ENCODE measurements around the gene COL5A3.

COL5A3 gene

GRCh38 chr19:10013834-10014618 lies 3.7 kb upstream of the COL5A3 start:
- in situ Hi-C loops (cut with HindIII; ENCODE audit: low sequenced_read_pairs), result no loop called here
- DNase-seq (ENCODE audit: low read depth, low spot score), result no peak
- no peak for TF ChIP-seq CTCF (IDR thresholded peaks at IDR 0.05; ENCODE audit: low read depth, low read length)
- H3K4me3 ChIP-seq (ENCODE audit: low read depth, low read length), result no peak overlapping the region

GRCh38 chr19:10013316-10013715 lies 3.0 kb upstream of the COL5A3 start, which contains the start of gene RDH8:
Gene RDH8, plus strand, starts transcription at chr19:10013483. Its CDS starts 15 bp downstream, at chr19:10013498.
- TF ChIP-seq CTCF (IDR thresholded peaks at IDR 0.05; ENCODE audit: low read depth, low read length), result no peak
- H3K4me3 ChIP-seq (ENCODE audit: low read depth, low read length), result no peak within 1 kb of the TSS
- no peak for DNase-seq (ENCODE audit: low read depth, low spot score)
- in situ Hi-C loops (cut with HindIII; ENCODE audit: low sequenced_read_pairs), result no loop called here

GRCh38 chr19:10011974-10012373 lies 1.7 kb upstream of the COL5A3 start:
- TF ChIP-seq CTCF (IDR thresholded peaks at IDR 0.05; ENCODE audit: low read depth, low read length), result no peak
- in situ Hi-C loops (cut with HindIII; ENCODE audit: low sequenced_read_pairs), result no loop called here
- no peak overlapping the region for H3K4me3 ChIP-seq (ENCODE audit: low read depth, low read length)
- no peak for DNase-seq (ENCODE audit: low read depth, low spot score)

- in situ Hi-C loops (cut with HindIII; ENCODE audit: low sequenced_read_pairs), result no loop called here
- no peak for DNase-seq (ENCODE audit: low read depth, low spot score)
- H3K4me3 ChIP-seq (ENCODE audit: low read depth, low read length), result no peak overlapping the region
- TF ChIP-seq CTCF (IDR thresholded peaks at IDR 0.05; ENCODE audit: low read depth, low read length), result no peak
Observed at GRCh38 chr19:10010939-10011338, 635 bp upstream of the COL5A3 start.

GRCh38 chr19:10009714-10010224 lies 535 bp downstream of the COL5A3 start:
- H3K4me3 ChIP-seq (ENCODE audit: low read depth, low read length), result no peak overlapping the region
- TF ChIP-seq CTCF (IDR thresholded peaks at IDR 0.05; ENCODE audit: low read depth, low read length), result no peak
- DNase-seq (ENCODE audit: low read depth, low spot score), result no peak
- in situ Hi-C loops (cut with HindIII; ENCODE audit: low sequenced_read_pairs), result no loop called here

GRCh38 chr19:10008184-10008765 lies 2.0 kb downstream of the COL5A3 start:
- no peak for DNase-seq (ENCODE audit: low read depth, low spot score)
- TF ChIP-seq CTCF (IDR thresholded peaks at IDR 0.05; ENCODE audit: low read depth, low read length), result no peak
- no peak overlapping the region for H3K4me3 ChIP-seq (ENCODE audit: low read depth, low read length)
- in situ Hi-C loops (cut with HindIII; ENCODE audit: low sequenced_read_pairs), result no loop called here

Data from astrocyte of the spinal cord (primary cell).